HEK293T (cell line): ENCODE results near the gene VARS2.

Experiments used
- BHLHE40 ChIP-seq: fragments of 450-650 bp; IDR thresholded peaks from 2 replicates; pipeline ENCODE4 v1.6.1; 2016; ENCODE audit warnings: mild to moderate bottlenecking, moderate library complexity, borderline replicate concordance
- NFRKB ChIP-seq: fragments of 450-650 bp; IDR thresholded peaks from 2 replicates; pipeline ENCODE4 v1.6.1; 2016; ENCODE audit warnings: mild to moderate bottlenecking, moderate library complexity
- SP1 ChIP-seq: fragments of 450-650 bp; IDR thresholded peaks from 2 replicates; pipeline ENCODE4 v1.6.1; 2017

GRCh38 chr6:30880698-30881252 lies 33.3 kb upstream of the VARS2 start:
- TF ChIP-seq BHLHE40 (no peak), NFRKB (no peak), SP1 (no peak)
